H1 (cell line): Measurements from ENCODE around the gene THOC7. TPM values are rescaled to one million over a fixed set of nuclear protein-coding genes. Genes with fewer than 3 reads are reported as not detected.

ENCODE experiments used
- CTCF ChIA-PET: fragments of 300-600 bp; sonication (Branson Sonifier 250); formaldehyde crosslinking; loops from one replicate; lab custom pipeline; 2021; ENCODE audit not compliant: partially characterized antibody; lab: Charles Lee
- POLR2A ChIA-PET: fragments of 300-600 bp; sonication (Branson Sonifier 250); formaldehyde crosslinking; loops from one replicate; lab custom pipeline; 2021; ENCODE audit warnings: inconsistent platforms; ENCODE audit not compliant: partially characterized antibody; lab: Charles Lee
- DNase-seq, 2 experiments: peaks; one replicate each; pipeline versions ENCODE4 v3.0.0 to v3.0.0-alpha.2; 2010 to 2022; ENCODE audit warnings: low spot score in 2 of 2, low read depth in 1 of 2, mixed read lengths in 1 of 2
- FAIRE-seq: peaks from 2 replicates; lab custom pipeline; 2011; peaks lifted over from hg19 to GRCh38; lab: Jason Lieb, UNC
- H2AFZ ChIP-seq: 2 replicates; pipeline ENCODE4 v1.8.1; 2012; ENCODE audit warnings: low read length, inconsistent platforms
- H2AK5ac ChIP-seq: 2 replicates; pipeline ENCODE4 v1.6.1; 2013; ENCODE audit warnings: low read depth, low read length
- H2BK120ac ChIP-seq: replicated peaks from 2 replicates; pipeline ENCODE3; 2013; ENCODE audit warnings: low read depth, low read length, inconsistent platforms
- H2BK12ac ChIP-seq: 2 replicates; pipeline ENCODE4 v1.6.1; 2013; ENCODE audit warnings: low read depth, low read length
- H2BK15ac ChIP-seq: 2 replicates; pipeline ENCODE4 v1.6.1; 2013; ENCODE audit warnings: low read length
- H2BK20ac ChIP-seq: 2 replicates; pipeline ENCODE4 v1.6.1; 2013; ENCODE audit warnings: low read length
- H2BK5ac ChIP-seq: 2 replicates; pipeline ENCODE4 v1.6.1; 2013; ENCODE audit warnings: low read depth, low read length
- H3K14ac ChIP-seq: 2 replicates; pipeline ENCODE4 v1.6.1; 2013; ENCODE audit warnings: inconsistent platforms; ENCODE audit not compliant: insufficient read length
- H3K18ac ChIP-seq: 2 replicates; pipeline ENCODE4 v1.6.1; 2013; ENCODE audit warnings: low read length; ENCODE audit errors: extremely low read depth
- H3K23ac ChIP-seq: 2 replicates; pipeline ENCODE4 v1.6.1; 2013; ENCODE audit warnings: inconsistent platforms; ENCODE audit not compliant: insufficient read length
- H3K23me2 ChIP-seq: 2 replicates; pipeline ENCODE4 v1.6.1; 2013; ENCODE audit warnings: low read depth, low read length
- H3K27ac ChIP-seq: 2 replicates; pipeline ENCODE4 v1.6.1; 2011; ENCODE audit warnings: low read depth, low read length, inconsistent platforms
- H3K27me3 ChIP-seq, 4 experiments: replicated peaks in 1 of 4; 1 replicate in 1 of 4; 2 replicates in 3 of 4; pipeline versions ENCODE4 v1.6.1 to v1.8.1; 2011 to 2013; ENCODE audit warnings: low read length in 3 of 4, mild to moderate bottlenecking in 3 of 4, inconsistent platforms in 2 of 4, mixed read lengths in 2 of 4, moderate library complexity in 1 of 4; ENCODE audit not compliant: control insufficient read depth in 3 of 4, insufficient read depth in 3 of 4; ENCODE audit errors: extremely low read depth in 1 of 4
- H3K36me3 ChIP-seq, 4 experiments: 2 replicates each; pipeline versions ENCODE4 v1.6.1 to v1.8.1; 2011 to 2013; ENCODE audit warnings: mild to moderate bottlenecking in 4 of 4, low read length in 3 of 4, moderate library complexity in 2 of 4, control low read depth in 1 of 4, inconsistent platforms in 1 of 4; ENCODE audit not compliant: insufficient read depth in 4 of 4, control insufficient read depth in 2 of 4
- H3K4ac ChIP-seq: replicated peaks from 2 replicates; pipeline ENCODE3; 2013; ENCODE audit warnings: low read length, low read depth, mixed read lengths, inconsistent platforms; ENCODE audit not compliant: insufficient read length
- H3K4me1 ChIP-seq, 4 experiments: replicated peaks in 1 of 4; 1 replicate in 1 of 4; 2 replicates in 3 of 4; pipeline versions ENCODE4 v1.6.1 to v1.8.1; 2011 to 2013; ENCODE audit warnings: low read length in 3 of 4, inconsistent platforms in 2 of 4, mixed read lengths in 1 of 4; ENCODE audit not compliant: insufficient read depth in 4 of 4, control insufficient read depth in 3 of 4
- H3K4me2 ChIP-seq, 2 experiments: 2 replicates each; pipeline versions ENCODE4 v1.6.1 to v1.8.1; 2011 to 2013; ENCODE audit warnings: low read depth in 2 of 2, low read length in 2 of 2, control low read depth in 1 of 2, inconsistent platforms in 1 of 2, mild to moderate bottlenecking in 1 of 2; ENCODE audit not compliant: insufficient read depth in 1 of 2
- H3K4me3 ChIP-seq, 4 experiments: fragments of 200-600, 300-600 bp in 1 of 4; sonication (generic), shearing (Covaris generic), sonication (Bioruptor Twin) in 1 of 4; 2 replicates each; pipeline versions ENCODE4 v1.5.1 to v1.8.1; 2011 to 2016; ENCODE audit warnings: low read length in 4 of 4, low read depth in 3 of 4, control low read depth in 2 of 4, inconsistent platforms in 2 of 4, mild to moderate bottlenecking in 2 of 4, mixed read lengths in 1 of 4, moderate library complexity in 1 of 4; ENCODE audit not compliant: insufficient read depth in 2 of 4; ENCODE audit errors: extremely low read depth in 1 of 4
- H3K56ac ChIP-seq: replicated peaks from 2 replicates; pipeline ENCODE3; 2013; ENCODE audit warnings: low read depth, mild to moderate bottlenecking, mixed read lengths, low read length, inconsistent platforms; ENCODE audit not compliant: insufficient read length
- H3K79me1 ChIP-seq: 2 replicates; pipeline ENCODE4 v1.6.1; 2013; ENCODE audit warnings: low read depth, low read length, control low read depth
- H3K79me2 ChIP-seq, 2 experiments: 2 replicates each; pipeline versions ENCODE4 v1.6.1 to v1.8.1; 2012 to 2013; ENCODE audit warnings: low read length in 2 of 2, mild to moderate bottlenecking in 2 of 2, inconsistent platforms in 1 of 2; ENCODE audit not compliant: insufficient read depth in 2 of 2, control insufficient read depth in 1 of 2
- H3K9ac ChIP-seq, 4 experiments: replicated peaks in 1 of 4; 1 replicate in 1 of 4; 2 replicates in 3 of 4; pipeline versions ENCODE4 v1.6.1 to v1.8.1; 2011 to 2013; ENCODE audit warnings: low read depth in 3 of 4, low read length in 3 of 4, control low read depth in 2 of 4, mild to moderate bottlenecking in 2 of 4, moderate library complexity in 2 of 4, inconsistent platforms in 1 of 4; ENCODE audit errors: extremely low read depth in 1 of 4
- H3K9me3 ChIP-seq, 2 experiments: 2 replicates each; pipeline versions ENCODE4 v1.6.1 to v1.8.1; 2012 to 2013; ENCODE audit warnings: mild to moderate bottlenecking in 2 of 2, moderate library complexity in 2 of 2, control low read depth in 1 of 2, inconsistent platforms in 1 of 2, low read depth in 1 of 2, low read length in 1 of 2, mixed read lengths in 1 of 2; ENCODE audit not compliant: insufficient read depth in 2 of 2
- H4K20me1 ChIP-seq, 2 experiments: replicated peaks in 1 of 2; 2 replicates each; pipeline versions ENCODE3 to v1.8.1; 2011 to 2013; ENCODE audit warnings: inconsistent platforms in 2 of 2, low read length in 2 of 2, mild to moderate bottlenecking in 1 of 2; ENCODE audit not compliant: insufficient read depth in 2 of 2, control insufficient read depth in 1 of 2
- H4K5ac ChIP-seq: 2 replicates; pipeline ENCODE4 v1.6.1; 2013; ENCODE audit warnings: low read length, low read depth, mixed read lengths, inconsistent platforms; ENCODE audit not compliant: insufficient read length
- H4K8ac ChIP-seq: 2 replicates; pipeline ENCODE4 v1.8.0; 2013; ENCODE audit warnings: mild to moderate bottlenecking, moderate library complexity, low read length, inconsistent platforms; ENCODE audit not compliant: insufficient read depth; ENCODE audit errors: extremely low read depth
- H4K91ac ChIP-seq: replicated peaks from 2 replicates; pipeline ENCODE3; 2013; ENCODE audit warnings: low read length, mixed read lengths, inconsistent platforms; ENCODE audit not compliant: insufficient read length
- ATF3 ChIP-seq: IDR thresholded peaks from 2 replicates; pipeline ENCODE4 v1.6.1; 2011; ENCODE audit warnings: low read depth, mild to moderate bottlenecking, low read length; ENCODE audit not compliant: insufficient read depth
- WGBS, 2 experiments: shearing (Covaris generic) in 1 of 2; methylation state at CpG; one replicate each; pipeline versions ENCODE4 v1.1.6 to v1.1.7; 2013 to 2015; ENCODE audit warnings: low lambda C conversion rate in 2 of 2, mixed read lengths in 2 of 2, inconsistent platforms in 1 of 2, low coverage in 1 of 2, missing lambda C conversion rate in 1 of 2; ENCODE audit not compliant: insufficient replicate concordance in 2 of 2, insufficient coverage in 1 of 2, insufficient read length in 1 of 2; ENCODE audit errors: extremely low coverage in 1 of 2, missing lambda C conversion rate in 1 of 2; 5-methylcytosine and 5-hydroxymethylcytosine counted together
- polyA plus RNA-seq, 7 experiments: library from polyadenylated mRNA; depleted of rRNA in 3 of 7; stranded (reverse) in 5 of 7; unstranded in 2 of 7; fragments of >200 nt in 5 of 7; fragments of 200-250 nt in 2 of 7; gene quantifications; 1 replicate in 5 of 7; 2 replicates in 1 of 7; 4 replicates in 1 of 7; pipeline versions ENCODE4 v1.2.1 to v1.2.3, GENCODE V29; 2011 to 2013; ENCODE audit warnings: missing spikeins in 2 of 7, mixed read lengths in 2 of 7
- total RNA-seq: library from RNA; stranded (reverse); fragmentation: NEBNext Ultra II Directional; extraction: Animal tissue kit (Norgen Biotek cat#: 25700); gene quantifications from 2 replicates; pipeline ENCODE4 v1.2.1, GENCODE V29; 2021

THOC7 gene
- total and polyA plus RNA-seq, 2 of the 8 experiments (the other 6 are each of a cell fraction or from before 2014, with no cell fraction given) = 18.7 to 74.0 TPM

- CTCF ChIA-PET = interaction anchor here (1.4 kb wide), 1 partner anchor 27 kb away, joined by 4 read pairs; no protein-coding TSS in a partner anchor
Observed at GRCh38 chr3:63851287-63851686, 12.3 kb downstream of the THOC7 start.

More at GRCh38 chr3:63851287-63851686, 12.3 kb downstream of the THOC7 start:
- no peak for FAIRE-seq
- Histone ChIP-seq H2BK12ac (no peak overlapping the region), H3K4me2 (no peak overlapping the region), H3K79me2 (peaks cover 0 to 21% of the 10 kb centered on the region in 2 experiments; a peak in 2 of 4 replicates), H2BK15ac (no peak overlapping the region), H4K8ac (no peak overlapping the region), H3K79me1 (no peaks in the 10 kb centered on the region), H3K23me2 (no peaks in the 10 kb centered on the region), H2AFZ (no peak overlapping the region), H3K4me1 (peaks cover 0 to 13% (median 4%) of the 10 kb centered on the region in 4 experiments; a peak in 4 of 7 replicates), H3K14ac (no peak overlapping the region), H3K9me3 (no peaks in the 10 kb centered on the region), H3K56ac (no peak overlapping the region), H2BK5ac (no peak overlapping the region), H3K36me3 (no peaks in the 10 kb centered on the region), H3K4me3 (no peak overlapping the region), H3K27me3 (no peaks in the 10 kb centered on the region), H3K23ac (no peak overlapping the region), H2BK120ac (no peak overlapping the region), H4K20me1 (no peaks in the 10 kb centered on the region), H3K4ac (no peak overlapping the region), H3K18ac (no peak overlapping the region), H2BK20ac (no peak overlapping the region), H4K5ac (no peak overlapping the region), H3K9ac (no peak overlapping the region), H3K27ac (no peak overlapping the region), H2AK5ac (no peak overlapping the region), H4K91ac (no peak overlapping the region)
- no peak for DNase-seq
- TF ChIP-seq ATF3 = no peak
- POLR2A ChIA-PET = interaction anchor here (0.6 to 1.3 kb wide), 2 partner anchors 8 to 12 kb away, joined by 3 read pairs; no protein-coding TSS in a partner anchor
- WGBS, 2 experiments = 89% methylated on average over 3 of the region's 3 CpGs; no CpG with 5 or more reads in 1 of the 2 experiments
